Naive thymus-derived CD8-positive, alpha-beta T cell (primary cell): ENCODE data around the gene WLS. TPM values are rescaled to one million over a fixed set of nuclear protein-coding genes. Genes with fewer than 3 reads are reported as not detected.

ENCODE experiments used
- ATAC-seq, 2 donors: fragments of 150-1000 bp; cut with Tn5 transposase in 1 of 2; sonication (Bioruptor Pico), chemical (Tn5 transposase) in 1 of 2; 1 replicate in 1 of 2; 2 replicates in 1 of 2; pipeline ENCODE4 v1.10.0; 2021; ENCODE audit warnings: mild to moderate bottlenecking in 2 of 2, moderate library complexity in 2 of 2
- POLR2A ChIA-PET: fragments of 350-600 bp; sonication (Branson Sonifier 250); formaldehyde crosslinking; loops from one replicate; lab custom pipeline; 2021; ENCODE audit warnings: antibody characterized with exemption; lab: Charles Lee
- DNase-seq, 10 donors: peaks; one replicate each; pipeline versions ENCODE4 v3.0.0 to v3.0.0-alpha.2; 2020 to 2022
- H3K27ac Mint-ChIP-seq, 10 donors: one replicate each; pipeline ENCODE4 v1.8.0; 2020 to 2022; ENCODE audit warnings: mild to moderate bottlenecking in 10 of 10, mixed read lengths in 10 of 10, moderate library complexity in 4 of 10, inconsistent platforms in 1 of 10
- H3K27me3 Mint-ChIP-seq, 5 donors: one replicate each; pipeline ENCODE4 v1.8.0; 2021 to 2022; ENCODE audit warnings: mixed read lengths in 5 of 5
- H3K36me3 Mint-ChIP-seq, 3 donors: one replicate each; pipeline ENCODE4 v1.8.0; 2020 to 2022; ENCODE audit warnings: mixed read lengths in 3 of 3, mild to moderate bottlenecking in 2 of 3, inconsistent platforms in 1 of 3
- H3K4me1 Mint-ChIP-seq, 4 donors: one replicate each; pipeline ENCODE4 v1.8.0; 2021 to 2022; ENCODE audit warnings: mixed read lengths in 4 of 4
- H3K4me3 Mint-ChIP-seq, 10 donors: one replicate each; pipeline ENCODE4 v1.8.0; 2020 to 2022; ENCODE audit warnings: mild to moderate bottlenecking in 10 of 10, mixed read lengths in 10 of 10, moderate library complexity in 6 of 10, inconsistent platforms in 1 of 10
- H3K9me3 Mint-ChIP-seq, 9 donors: one replicate each; pipeline ENCODE4 v1.8.0; 2020 to 2022; ENCODE audit warnings: mixed read lengths in 9 of 9, mild to moderate bottlenecking in 3 of 9, inconsistent platforms in 1 of 9, moderate library complexity in 1 of 9
- polyA plus RNA-seq, 3 donors: library from polyadenylated mRNA; unstranded; fragments of 300-500 nt; fragmentation: Illumina TruSeq; gene quantifications; one replicate each; pipeline ENCODE4 v1.2.3, GENCODE V29; 2021
- total RNA-seq, 8 experiments: library from RNA in 2 of 8; stranded (reverse) in 2 of 8; gene quantifications; one replicate each; pipeline ENCODE4 v1.2.3 and lab custom pipeline; 2021 to 2026

WLS gene
- total and polyA plus RNA-seq, 5 experiments from 2014 or later = not detected

GRCh38 chr1:68254667-68255226 lies 22.4 kb upstream of the WLS start:
- no peak overlapping the region for H3K27ac Mint-ChIP-seq
- POLR2A ChIA-PET = no interaction called here
- DNase-seq (no peak), ATAC-seq (no peak)
- H3K4me1 Mint-ChIP-seq = no peaks in the 10 kb centered on the region
- no peak overlapping the region for H3K4me3 Mint-ChIP-seq
- no peaks in the 10 kb centered on the region for H3K36me3 Mint-ChIP-seq
- H3K9me3 Mint-ChIP-seq = peaks cover 4 to 12% (median 8%) of the 10 kb centered on the region in 9 donors
- H3K27me3 Mint-ChIP-seq = peaks cover 0 to 2% (median 0%) of the 10 kb centered on the region in 5 donors

- Mint-ChIP-seq H3K36me3 (peaks cover 0 to 3% (median 0%) of the 10 kb centered on the region in 3 donors), H3K27me3 (peaks cover 20 to 38% (median 32%) of the 10 kb centered on the region in 5 donors), H3K4me3 (no peak overlapping the region), H3K27ac (no peak overlapping the region), H3K9me3 (peaks cover 0 to 8% (median 5%) of the 10 kb centered on the region in 9 donors), H3K4me1 (peaks cover 0 to 12% (median 11%) of the 10 kb centered on the region in 4 donors)
- ATAC-seq (no peak), DNase-seq (no peak)
- POLR2A ChIA-PET = no interaction called here
These were observed 4.7 kb upstream of the WLS start for GRCh38 chr1:68237040-68237439.

- no peak overlapping the region for H3K27ac Mint-ChIP-seq
- H3K36me3 Mint-ChIP-seq = peaks cover 0 to 6% (median 3%) of the 10 kb centered on the region in 3 donors
- ATAC-seq (no peak), DNase-seq (no peak)
- no peak overlapping the region for H3K4me3 Mint-ChIP-seq
- peaks cover 3 to 22% (median 21%) of the 10 kb centered on the region in 4 donors for H3K4me1 Mint-ChIP-seq
- H3K27me3 Mint-ChIP-seq = peaks cover 29 to 60% (median 55%) of the 10 kb centered on the region in 5 donors
- peaks cover 0 to 6% (median 0%) of the 10 kb centered on the region in 9 donors for H3K9me3 Mint-ChIP-seq
- POLR2A ChIA-PET = no interaction called here
These were observed 1.8 kb upstream of the WLS start for GRCh38 chr1:68234094-68234493.

- H3K9me3 Mint-ChIP-seq = peaks cover 0 to 6% (median 0%) of the 10 kb centered on the region in 9 donors
- peak overlapping the region in 9 of 10 donors; percentile 1 to 73 (median 53) for H3K4me3 Mint-ChIP-seq
- DNase-seq (no peak), ATAC-seq (no peak)
- no peak overlapping the region for H3K27ac Mint-ChIP-seq
- H3K27me3 Mint-ChIP-seq = peaks cover 25 to 61% (median 55%) of the 10 kb centered on the region in 5 donors
- POLR2A ChIA-PET = no interaction called here
- H3K36me3 Mint-ChIP-seq = peaks cover 0 to 6% (median 3%) of the 10 kb centered on the region in 3 donors
- H3K4me1 Mint-ChIP-seq = peaks cover 3 to 22% (median 21%) of the 10 kb centered on the region in 4 donors
These were observed 879 bp upstream of the WLS start for GRCh38 chr1:68233202-68233601.

- no peak for DNase-seq
- H3K9me3 Mint-ChIP-seq = peaks cover 0 to 5% (median 0%) of the 10 kb centered on the region in 9 donors
- peaks cover 3 to 22% (median 21%) of the 10 kb centered on the region in 4 donors for H3K4me1 Mint-ChIP-seq
- peaks cover 0 to 6% (median 5%) of the 10 kb centered on the region in 3 donors for H3K36me3 Mint-ChIP-seq
- ATAC-seq = no peak
- H3K4me3 Mint-ChIP-seq = peak overlapping the region in 9 of 10 donors; percentile 20 to 81 (median 68)
- H3K27me3 Mint-ChIP-seq = peaks cover 29 to 66% (median 58%) of the 10 kb centered on the region in 5 donors
- no peak overlapping the region for H3K27ac Mint-ChIP-seq
- POLR2A ChIA-PET = no interaction called here
These were observed 565 bp downstream of the WLS start for GRCh38 chr1:68231627-68232288.

- no peak for DNase-seq
- H3K4me3 Mint-ChIP-seq = peak overlapping the region in 9 of 10 donors; percentile 7 to 77 (median 57)
- H3K27me3 Mint-ChIP-seq = peaks cover 30 to 70% (median 55%) of the 10 kb centered on the region in 5 donors
- no peak for ATAC-seq
- POLR2A ChIA-PET = no interaction called here
- H3K9me3 Mint-ChIP-seq = peaks cover 0 to 4% (median 0%) of the 10 kb centered on the region in 9 donors
- no peak overlapping the region for H3K27ac Mint-ChIP-seq
- peaks cover 3 to 22% (median 21%) of the 10 kb centered on the region in 4 donors for H3K4me1 Mint-ChIP-seq
- peaks cover 0 to 6% (median 5%) of the 10 kb centered on the region in 3 donors for H3K36me3 Mint-ChIP-seq
These were observed 1.3 kb downstream of the WLS start for GRCh38 chr1:68230901-68231626.

GRCh38 chr1:68230484-68230802 lies 1.9 kb downstream of the WLS start:
- ATAC-seq = no peak

GRCh38 chr1:68229650-68230483 lies 2.5 kb downstream of the WLS start:
- POLR2A ChIA-PET = no interaction called here
- no peak for ATAC-seq
- Mint-ChIP-seq H3K36me3 (peaks cover 0 to 6% (median 5%) of the 10 kb centered on the region in 3 donors), H3K27me3 (peaks cover 33 to 68% (median 54%) of the 10 kb centered on the region in 5 donors), H3K4me3 (peak overlapping the region in 6 of 10 donors; percentile 4 to 68 (median 14)), H3K4me1 (peaks cover 3 to 22% (median 21%) of the 10 kb centered on the region in 4 donors), H3K27ac (no peak overlapping the region), H3K9me3 (peaks cover 0 to 4% (median 0%) of the 10 kb centered on the region in 9 donors)
- DNase-seq = no peak

More at GRCh38 chr1:68230484-68230802, 1.9 kb downstream of the WLS start:
- Mint-ChIP-seq H3K9me3 (peaks cover 0 to 4% (median 0%) of the 10 kb centered on the region in 9 donors), H3K4me1 (peaks cover 3 to 22% (median 21%) of the 10 kb centered on the region in 4 donors), H3K4me3 (peak overlapping the region in 8 of 10 donors; percentile 7 to 77 (median 50)), H3K36me3 (peaks cover 0 to 6% (median 5%) of the 10 kb centered on the region in 3 donors), H3K27ac (no peak overlapping the region), H3K27me3 (peaks cover 33 to 70% (median 58%) of the 10 kb centered on the region in 5 donors)
- POLR2A ChIA-PET = no interaction called here
- no peak for DNase-seq

GRCh38 chr1:68228851-68229250 lies 3.5 kb downstream of the WLS start:
- Mint-ChIP-seq H3K27me3 (peaks cover 36 to 68% (median 44%) of the 10 kb centered on the region in 5 donors), H3K4me1 (peaks cover 3 to 22% (median 20%) of the 10 kb centered on the region in 4 donors), H3K9me3 (peaks cover 0 to 4% (median 0%) of the 10 kb centered on the region in 9 donors), H3K4me3 (no peak overlapping the region), H3K36me3 (peaks cover 0 to 6% (median 5%) of the 10 kb centered on the region in 3 donors), H3K27ac (no peak overlapping the region)
- ATAC-seq = no peak
- POLR2A ChIA-PET = interaction anchor here (0.7 kb wide), 1 partner anchor 216 kb away, joined by 7 read pairs; no protein-coding TSS in a partner anchor
- DNase-seq = no peak

GRCh38 chr1:68227598-68227997 lies 4.7 kb downstream of the WLS start:
- Mint-ChIP-seq H3K9me3 (peaks cover 0 to 3% (median 0%) of the 10 kb centered on the region in 9 donors), H3K27me3 (peaks cover 29 to 67% (median 34%) of the 10 kb centered on the region in 5 donors)
- POLR2A ChIA-PET = no interaction called here

GRCh38 chr1:68225781-68226180 lies 6.5 kb downstream of the WLS start:
- DNase-seq = no peak
- POLR2A ChIA-PET = no interaction called here
- peaks cover 1 to 6% (median 3%) of the 10 kb centered on the region in 4 donors for H3K4me1 Mint-ChIP-seq
- H3K27me3 Mint-ChIP-seq = peaks cover 24 to 50% (median 31%) of the 10 kb centered on the region in 5 donors
- ATAC-seq = no peak
- H3K9me3 Mint-ChIP-seq = peaks cover 0 to 3% (median 0%) of the 10 kb centered on the region in 9 donors
- H3K4me3 Mint-ChIP-seq = no peak overlapping the region
- peaks cover 0 to 6% (median 1%) of the 10 kb centered on the region in 3 donors for H3K36me3 Mint-ChIP-seq
- H3K27ac Mint-ChIP-seq = no peak overlapping the region

More at GRCh38 chr1:68227598-68227997, 4.7 kb downstream of the WLS start:
- peaks cover 3 to 13% (median 13%) of the 10 kb centered on the region in 4 donors for H3K4me1 Mint-ChIP-seq
- H3K27ac Mint-ChIP-seq = no peak overlapping the region
- DNase-seq = no peak
- ATAC-seq = no peak
- peaks cover 0 to 6% (median 1%) of the 10 kb centered on the region in 3 donors for H3K36me3 Mint-ChIP-seq
- no peak overlapping the region for H3K4me3 Mint-ChIP-seq
